Mesendoderm (in vitro differentiated cells): ENCODE measurements around the gene WDR86.

Source experiments
- small RNA-seq: library from polyadenylated mRNA; stranded (forward); fragments of <200 nt; extraction: miRNeasy Mini kit (QIAGEN cat#:217004); gene quantifications from one replicate; pipeline ENCODE3, GENCODE V24; 2013; ENCODE audit not compliant: insufficient read depth

WDR86 gene

Small RNA genes within 50 kb of the gene (small RNA-seq; reads per million reads assigned to genes)
- gene MIR3907: 0.72 reads per million
